ENCODE results near the gene BLM. TPM values are rescaled to one million over a fixed set of nuclear protein-coding genes. Genes with fewer than 3 reads are reported as not detected.

Gene BLM
- total and polyA plus RNA-seq, 2 experiments from 2014 or later: 1.9 to 4.8 TPM

DNA sequence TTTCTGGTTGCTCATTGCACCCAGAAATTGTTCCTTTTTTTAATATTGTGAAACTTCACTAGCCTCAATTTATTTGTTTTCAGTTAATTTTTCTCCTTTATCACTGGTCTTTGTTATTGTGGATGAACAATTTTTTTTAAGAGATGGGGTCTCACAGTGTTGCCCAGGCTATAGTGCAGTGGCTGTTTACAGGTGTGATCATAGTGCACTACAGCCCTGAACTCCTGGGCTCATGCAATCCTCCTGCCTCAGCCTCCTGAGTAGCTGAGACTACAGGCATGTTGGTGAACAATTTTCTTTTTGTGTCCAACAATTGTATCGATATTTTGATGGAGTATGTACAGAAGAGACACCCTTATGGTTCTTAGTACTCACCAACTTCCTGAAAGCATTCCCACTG is 26.3 kb downstream of the BLM start:
- Histone ChIP-seq H3K9me3 (ENCODE audit: low read depth) (no peaks in the 10 kb centered on the region), H3K36me3 (ENCODE audit: low read depth) (no peaks in the 10 kb centered on the region), H3K4me3 (no peak overlapping the region), H3F3A (ENCODE audit: insufficient read depth) (no peaks in the 10 kb centered on the region), H3K4me2 (ENCODE audit: unreplicated experiment) (no peak overlapping the region), H3K9ac (no peak overlapping the region), H4K20me1 (ENCODE audit: insufficient read depth) (no peaks in the 10 kb centered on the region), H3K27me3 (replicated peaks; ENCODE audit: insufficient read depth) (no peaks in the 10 kb centered on the region), H3K4me1 (ENCODE audit: insufficient read depth) (no peaks in the 10 kb centered on the region), H2AFZ (no peak overlapping the region), H3K79me2 (ENCODE audit: insufficient read depth) (no peaks in the 10 kb centered on the region), H3K27ac (no peak overlapping the region), H3K9me2 (ENCODE audit: insufficient read depth) (no peaks in the 10 kb centered on the region)
- TF ChIP-seq EZH2phosphoT487 (IDR thresholded peaks at IDR 0.05; ENCODE audit: insufficient read depth, low read depth) (no peak), EZH2 (IDR thresholded peaks at IDR 0.05; ENCODE audit: insufficient read depth, poor library complexity, severe bottlenecking) (no peak)
- DNase-seq: no peak
- in situ Hi-C loops (cut with MboI): no loop called here
- 100% methylated on average over 1 of the region's 1 CpG for WGBS, 2 experiments (ENCODE audit: low coverage in 1 of 2, low lambda C conversion rate in 2 of 2, missing lambda C conversion rate in 2 of 2)

DNA sequence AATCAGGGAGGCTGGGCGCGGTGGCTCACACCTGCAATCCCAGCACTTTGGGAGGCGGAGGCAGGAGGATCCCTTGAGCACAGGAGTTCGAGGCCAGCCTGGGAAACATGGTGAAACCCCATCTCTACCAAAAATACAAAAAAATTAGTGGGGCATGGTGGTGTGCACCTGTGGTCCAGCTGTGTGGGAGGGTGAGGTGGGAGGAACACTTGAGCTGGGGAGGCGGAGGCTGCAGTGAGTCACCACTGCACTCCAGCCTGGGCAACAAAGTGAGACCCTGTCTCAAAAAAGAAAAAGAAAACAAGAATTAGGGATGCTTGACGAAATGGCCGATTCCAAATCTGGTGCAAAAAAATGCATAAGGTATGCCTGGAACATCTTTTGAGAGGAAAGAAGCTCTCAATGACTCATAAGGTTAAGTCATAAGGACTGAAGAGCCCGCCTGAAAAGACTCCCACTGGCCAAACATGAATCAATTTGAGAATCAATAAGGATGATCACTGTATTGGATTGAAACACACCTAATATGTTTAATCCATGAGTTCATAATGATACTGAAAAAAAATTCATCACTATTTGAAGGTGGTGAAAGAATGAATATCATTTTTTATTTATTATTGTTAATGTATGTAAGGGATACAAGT is 27.7 kb downstream of the BLM start:
- H3K27me3 ChIP-seq (replicated peaks; ENCODE audit: insufficient read depth): no peaks in the 10 kb centered on the region
- H3K27ac ChIP-seq: no peak overlapping the region
- no peaks in the 10 kb centered on the region for H3K36me3 ChIP-seq (ENCODE audit: low read depth)
- in situ Hi-C loops (cut with MboI): no loop called here
- no peak overlapping the region for H3K4me3 ChIP-seq
- peak; percentile 4 for DNase-seq
- no peak overlapping the region for H3K9ac ChIP-seq
- H3F3A ChIP-seq (ENCODE audit: insufficient read depth): no peaks in the 10 kb centered on the region
- no peaks in the 10 kb centered on the region for H3K9me2 ChIP-seq (ENCODE audit: insufficient read depth)
- WGBS, 2 experiments (ENCODE audit: low coverage in 1 of 2, low lambda C conversion rate in 2 of 2, missing lambda C conversion rate in 2 of 2): 95 to 96% methylated on average over 7 to 8 of the region's 8 CpGs
- no peak overlapping the region for H2AFZ ChIP-seq
- no peaks in the 10 kb centered on the region for H3K4me1 ChIP-seq (ENCODE audit: insufficient read depth)
- no peaks in the 10 kb centered on the region for H3K9me3 ChIP-seq (ENCODE audit: low read depth)
- TF ChIP-seq EZH2phosphoT487 (IDR thresholded peaks at IDR 0.05; ENCODE audit: insufficient read depth, low read depth) (no peak), EZH2 (IDR thresholded peaks at IDR 0.05; ENCODE audit: insufficient read depth, poor library complexity, severe bottlenecking) (no peak)
- H4K20me1 ChIP-seq (ENCODE audit: insufficient read depth): no peaks in the 10 kb centered on the region
- H3K4me2 ChIP-seq (ENCODE audit: unreplicated experiment): no peak overlapping the region
- no peaks in the 10 kb centered on the region for H3K79me2 ChIP-seq (ENCODE audit: insufficient read depth)

DNA sequence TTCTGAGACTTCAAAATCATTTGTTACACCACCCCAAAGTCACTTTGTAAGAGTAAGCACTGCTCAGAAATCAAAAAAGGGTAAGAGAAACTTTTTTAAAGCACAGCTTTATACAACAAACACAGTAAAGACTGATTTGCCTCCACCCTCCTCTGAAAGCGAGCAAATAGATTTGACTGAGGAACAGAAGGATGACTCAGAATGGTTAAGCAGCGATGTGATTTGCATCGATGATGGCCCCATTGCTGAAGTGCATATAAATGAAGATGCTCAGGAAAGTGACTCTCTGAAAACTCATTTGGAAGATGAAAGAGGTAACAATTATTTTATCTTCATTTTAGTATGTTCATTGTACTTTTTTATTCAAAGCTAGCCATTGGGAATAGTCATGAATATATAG is 32.6 kb downstream of the BLM start:
- in situ Hi-C loops (cut with MboI): no loop called here
- no peaks in the 10 kb centered on the region for H3K4me1 ChIP-seq (ENCODE audit: insufficient read depth)

DNA sequence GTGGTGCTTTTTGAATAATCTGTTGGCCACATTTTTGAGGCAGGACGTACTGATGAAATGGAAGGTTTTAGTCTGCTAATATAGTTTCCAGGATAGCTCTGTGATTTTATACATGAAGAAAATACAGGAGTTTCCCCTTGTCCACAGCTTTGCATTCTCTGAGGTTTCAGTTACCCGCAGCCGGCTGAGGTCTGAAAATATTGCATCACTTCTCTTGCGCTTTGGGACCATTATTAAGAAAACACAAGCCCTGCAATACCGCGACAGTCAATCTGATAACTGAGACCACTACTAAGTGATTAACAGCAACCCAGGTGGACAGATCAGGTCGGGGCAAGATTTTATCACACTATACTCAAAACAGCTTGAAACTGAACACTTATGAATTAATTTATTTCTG is 33.0 kb downstream of the BLM start:
- H3F3A ChIP-seq (ENCODE audit: insufficient read depth): no peaks in the 10 kb centered on the region
- H3K4me2 ChIP-seq (ENCODE audit: unreplicated experiment): no peak overlapping the region
- no peaks in the 10 kb centered on the region for H3K9me3 ChIP-seq (ENCODE audit: low read depth)
- no peaks in the 10 kb centered on the region for H3K27me3 ChIP-seq (replicated peaks; ENCODE audit: insufficient read depth)
- no peak overlapping the region for H3K27ac ChIP-seq
- H3K4me1 ChIP-seq (ENCODE audit: insufficient read depth): no peaks in the 10 kb centered on the region
- no peak overlapping the region for H3K4me3 ChIP-seq
- in situ Hi-C loops (cut with MboI): no loop called here
- H3K9ac ChIP-seq: no peak overlapping the region
- TF ChIP-seq EZH2 (IDR thresholded peaks at IDR 0.05; ENCODE audit: insufficient read depth, poor library complexity, severe bottlenecking) (no peak), EZH2phosphoT487 (IDR thresholded peaks at IDR 0.05; ENCODE audit: insufficient read depth, low read depth) (no peak)
- H3K79me2 ChIP-seq (ENCODE audit: insufficient read depth): no peaks in the 10 kb centered on the region
- H2AFZ ChIP-seq: no peak overlapping the region
- no peaks in the 10 kb centered on the region for H3K36me3 ChIP-seq (ENCODE audit: low read depth)
- H4K20me1 ChIP-seq (ENCODE audit: insufficient read depth): no peaks in the 10 kb centered on the region
- DNase-seq: no peak
- no peaks in the 10 kb centered on the region for H3K9me2 ChIP-seq (ENCODE audit: insufficient read depth)
- WGBS, 2 experiments (ENCODE audit: low coverage in 1 of 2, low lambda C conversion rate in 2 of 2, missing lambda C conversion rate in 2 of 2): 97 to 100% methylated on average over 7 of the region's 7 CpGs

More for the DNA sequence above, 32.6 kb downstream of the BLM start:
- Histone ChIP-seq H3K4me2 (ENCODE audit: unreplicated experiment) (no peak overlapping the region), H3K4me3 (no peak overlapping the region), H3K9ac (no peak overlapping the region), H3K9me2 (ENCODE audit: insufficient read depth) (no peaks in the 10 kb centered on the region), H3K79me2 (ENCODE audit: insufficient read depth) (no peaks in the 10 kb centered on the region), H4K20me1 (ENCODE audit: insufficient read depth) (no peaks in the 10 kb centered on the region), H3K27ac (no peak overlapping the region), H2AFZ (no peak overlapping the region), H3K27me3 (replicated peaks; ENCODE audit: insufficient read depth) (no peaks in the 10 kb centered on the region), H3F3A (ENCODE audit: insufficient read depth) (no peaks in the 10 kb centered on the region), H3K36me3 (ENCODE audit: low read depth) (no peaks in the 10 kb centered on the region), H3K9me3 (ENCODE audit: low read depth) (no peaks in the 10 kb centered on the region)
- 94 to 96% methylated on average over 3 of the region's 3 CpGs for WGBS, 2 experiments (ENCODE audit: low coverage in 1 of 2, low lambda C conversion rate in 2 of 2, missing lambda C conversion rate in 2 of 2)
- no peak for TF ChIP-seq EZH2 (IDR thresholded peaks at IDR 0.05; ENCODE audit: insufficient read depth, poor library complexity, severe bottlenecking)
- TF ChIP-seq EZH2phosphoT487 (IDR thresholded peaks at IDR 0.05; ENCODE audit: insufficient read depth, low read depth): no peak
- no peak for DNase-seq

Data from GM23248 (cell line).